NCI-H146 treated with DMSO at 0.1 percent for 48 hours (cell line): ENCODE data around the gene MKRN2.
"Not testable (repeated sequence)": the region's sequence is repeated elsewhere in the genome, so short reads cannot be mapped to it uniquely, and the experiment has no call there.

ENCODE experiments used
- DNase-seq: peaks from one replicate; lab custom pipeline; 2025; ENCODE audit not compliant: unreplicated experiment; lab: John Stamatoyannopoulos, UW

The MKRN2 gene

GRCh38 chr3:12629560-12629959, 72.7 kb downstream of the MKRN2 start:
- no peak for DNase-seq

GRCh38 chr3:12630292-12630691, 73.4 kb downstream of the MKRN2 start:
- no peak for DNase-seq

GRCh38 chr3:12630843-12631242, 74.0 kb downstream of the MKRN2 start:
- DNase-seq: not testable (repeated sequence)

- no peak for DNase-seq
Measured at GRCh38 chr3:12632523-12632922, 75.6 kb downstream of the MKRN2 start.

- no peak for DNase-seq
Measured at GRCh38 chr3:12633108-12633507, 76.2 kb downstream of the MKRN2 start.
